ENCODE results near the gene PCDHA13. TPM values are rescaled to one million over a fixed set of nuclear protein-coding genes. Genes with fewer than 3 reads are reported as not detected.
"Not testable (repeated sequence)": the region's sequence is repeated elsewhere in the genome, so short reads cannot be mapped to it uniquely, and the experiment has no call there.

PCDHA13 gene
- not detected in 2 replicates for total RNA-seq

DNA sequence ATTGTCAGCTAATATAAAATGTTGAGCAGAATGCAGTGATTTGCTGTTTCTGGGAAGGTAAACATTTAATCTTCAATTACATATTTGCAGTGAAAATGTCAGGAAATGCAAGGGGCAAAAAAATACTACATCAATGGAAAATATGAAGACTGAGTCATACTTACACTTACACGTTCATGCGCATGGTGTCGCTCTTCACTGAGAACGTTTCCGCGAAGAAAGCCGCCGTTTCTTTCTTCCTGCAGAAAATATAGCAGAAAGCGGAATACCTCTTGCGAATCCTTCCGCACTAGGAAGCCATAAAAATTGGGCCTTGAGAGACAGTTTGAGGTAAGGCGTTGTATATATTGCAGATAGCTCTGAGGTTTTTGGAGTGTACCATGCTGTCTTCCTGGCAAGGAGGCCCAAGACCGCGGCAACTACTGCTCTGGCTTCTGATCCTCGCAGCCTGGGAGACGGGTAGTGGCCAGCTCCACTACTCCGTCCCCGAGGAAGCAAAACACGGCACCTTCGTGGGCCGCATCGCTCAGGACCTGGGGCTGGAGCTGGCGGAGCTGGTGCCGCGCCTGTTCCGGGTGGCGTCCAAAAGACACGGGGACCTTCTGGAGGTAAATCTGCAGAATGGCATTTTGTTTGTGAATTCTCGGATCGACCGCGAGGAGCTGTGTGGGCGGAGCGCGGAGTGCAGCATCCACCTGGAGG lies at the start of gene PCDHA13:
PCDHA13 (plus strand) TSS at position 236 of the 702 bp plus-strand sequence; CDS start at position 381, 145 bp downstream.
- ATAC-seq (ENCODE audit: low read depth) = no peak
- no peaks in the 10 kb centered on the region for H3K36me3 Mint-ChIP-seq (ENCODE audit: low read depth)
- ChIA-PET CTCF (no interaction called here), POLR2A (no interaction called here)
- no peak for DNase-seq
- H3K4me1 Mint-ChIP-seq = no peaks in the 10 kb centered on the region
- intact Hi-C loops (cut with micrococcal nuclease) = no loop called here
- H3K4me3 Mint-ChIP-seq = no peak within 1 kb of the TSS
- peaks cover 9% of the 10 kb centered on the region for H3K9me3 Mint-ChIP-seq
- no peak within 1 kb of the TSS for H3K27ac Mint-ChIP-seq
- TF ChIP-seq CTCF (IDR thresholded peaks at IDR 0.05) = no peak
- peaks cover 12% of the 10 kb centered on the region for H3K27me3 Mint-ChIP-seq

- TF ChIP-seq CTCF (IDR thresholded peaks at IDR 0.05) = no peak
- Mint-ChIP-seq H3K36me3 (ENCODE audit: low read depth) (no peaks in the 10 kb centered on the region), H3K4me3 (no peak within 1 kb of the TSS), H3K27ac (no peak within 1 kb of the TSS), H3K9me3 (peaks cover 4% of the 10 kb centered on the region), H3K4me1 (no peaks in the 10 kb centered on the region), H3K27me3 (peaks cover 14% of the 10 kb centered on the region)
- CTCF ChIA-PET = no interaction called here
- ATAC-seq (ENCODE audit: low read depth) (no peak), DNase-seq (no peak)
- POLR2A ChIA-PET = no interaction called here
- intact Hi-C loops (cut with micrococcal nuclease) = no loop called here
Observed at GRCh38 chr5:140833993-140834392, 47.9 kb upstream of the PCDHA13 start, which contains the start of gene PCDHA7. PCDHA7 (plus strand) TSS chr5:140834269; CDS start chr5:140834384, 115 bp downstream.

- POLR2A ChIA-PET; H3K4me1 Mint-ChIP-seq; CTCF ChIA-PET; ATAC-seq (ENCODE audit: low read depth); H3K4me3 Mint-ChIP-seq; H3K9me3 Mint-ChIP-seq; DNase-seq; H3K36me3 Mint-ChIP-seq (ENCODE audit: low read depth); H3K27ac Mint-ChIP-seq; intact Hi-C loops (cut with micrococcal nuclease): not testable (repeated sequence)
- peaks cover 14% of the 10 kb centered on the region for H3K27me3 Mint-ChIP-seq
Observed at GRCh38 chr5:140834439-140835008, 47.4 kb upstream of the PCDHA13 start.

- intact Hi-C loops (cut with micrococcal nuclease) = no loop called here
- no peak for TF ChIP-seq CTCF (IDR thresholded peaks at IDR 0.05)
- ChIA-PET POLR2A (no interaction called here), CTCF (no interaction called here)
- H3K27ac Mint-ChIP-seq = no peak overlapping the region
- peaks cover 4% of the 10 kb centered on the region for H3K9me3 Mint-ChIP-seq
- peaks cover 16% of the 10 kb centered on the region for H3K27me3 Mint-ChIP-seq
- DNase-seq (no peak), ATAC-seq (ENCODE audit: low read depth) (no peak)
- H3K4me1 Mint-ChIP-seq = no peaks in the 10 kb centered on the region
- H3K36me3 Mint-ChIP-seq (ENCODE audit: low read depth) = no peaks in the 10 kb centered on the region
- no peak overlapping the region for H3K4me3 Mint-ChIP-seq
Observed at GRCh38 chr5:140835622-140836510, 46.1 kb upstream of the PCDHA13 start.

DNA sequence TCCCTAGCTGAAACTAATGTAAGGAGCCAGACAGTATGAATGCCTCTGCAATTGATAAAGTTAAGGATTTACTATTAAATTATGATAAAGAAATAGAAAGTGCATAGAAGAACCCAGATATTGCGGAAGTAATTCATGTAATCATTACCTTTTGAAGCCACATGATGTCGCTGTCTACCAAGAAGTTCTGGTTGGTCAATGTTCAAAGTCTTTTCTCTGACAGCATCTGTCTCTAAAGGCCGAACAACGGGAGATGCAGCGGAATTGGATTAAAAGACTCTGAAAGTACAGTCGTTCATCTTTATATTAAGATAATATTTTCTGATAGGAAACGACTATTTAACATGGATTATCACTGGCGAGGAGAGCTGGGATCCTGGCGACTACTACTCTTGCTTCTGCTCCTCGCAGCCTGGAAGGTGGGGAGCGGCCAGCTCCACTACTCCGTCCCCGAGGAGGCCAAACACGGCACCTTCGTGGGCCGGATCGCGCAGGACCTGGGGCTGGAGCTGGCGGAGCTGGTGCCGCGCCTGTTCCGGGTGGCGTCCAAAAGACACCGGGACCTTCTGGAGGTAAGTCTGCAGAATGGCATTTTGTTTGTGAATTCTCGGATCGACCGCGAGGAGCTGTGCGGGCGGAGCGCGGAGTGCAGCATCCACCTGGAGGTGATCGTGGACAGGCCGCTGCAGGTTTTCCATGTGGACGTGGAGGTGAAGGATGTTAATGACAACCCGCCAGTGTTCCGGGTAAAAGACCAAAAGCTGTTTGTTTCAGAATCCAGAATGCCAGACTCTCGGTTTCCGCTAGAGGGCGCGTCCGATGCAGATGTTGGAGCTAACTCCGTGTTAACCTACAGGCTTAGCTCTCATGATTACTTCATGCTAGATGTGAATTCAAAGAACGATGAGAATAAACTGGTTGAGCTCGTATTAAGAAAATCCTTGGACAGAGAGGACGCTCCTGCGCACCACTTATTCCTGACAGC lies 40.7 kb upstream of the PCDHA13 start, which contains the start of gene PCDHA8:
PCDHA8 (plus strand) TSS at position 210 of the 985 bp plus-strand sequence; CDS start at position 345, 135 bp downstream.
- Mint-ChIP-seq H3K9me3 (peaks cover 4% of the 10 kb centered on the region), H3K27me3 (peaks cover 2% of the 10 kb centered on the region), H3K4me1 (no peaks in the 10 kb centered on the region), H3K4me3 (no peak within 1 kb of the TSS), H3K36me3 (ENCODE audit: low read depth) (no peaks in the 10 kb centered on the region), H3K27ac (no peak within 1 kb of the TSS)
- DNase-seq = no peak
- ATAC-seq (ENCODE audit: low read depth) = no peak
- no peak for TF ChIP-seq CTCF (IDR thresholded peaks at IDR 0.05)
- intact Hi-C loops (cut with micrococcal nuclease) = no loop called here
- ChIA-PET CTCF (interaction anchor here (1.1 kb wide), 1 partner anchor 18 kb away, joined by 4 read pairs; no protein-coding TSS in a partner anchor), POLR2A (no interaction called here)

Measured in activated B cell treated with CpG ODN at 0.5 μM for 24 hours (primary cell).